ENCODE measurements around the gene ATP7A. TPM values are rescaled to one million over a fixed set of nuclear protein-coding genes. Genes with fewer than 3 reads are reported as not detected.
A peak's percentile ranks its signal among the peaks of the same experiment; 100 is the strongest.
"Not testable (repeated sequence)": the region's sequence is repeated elsewhere in the genome, so short reads cannot be mapped to it uniquely, and the experiment has no call there.

The ATP7A gene
- polyA plus RNA-seq, 3 donors from 2014 or later = 4.7 to 11.6 (median 6.5) TPM

DNA sequence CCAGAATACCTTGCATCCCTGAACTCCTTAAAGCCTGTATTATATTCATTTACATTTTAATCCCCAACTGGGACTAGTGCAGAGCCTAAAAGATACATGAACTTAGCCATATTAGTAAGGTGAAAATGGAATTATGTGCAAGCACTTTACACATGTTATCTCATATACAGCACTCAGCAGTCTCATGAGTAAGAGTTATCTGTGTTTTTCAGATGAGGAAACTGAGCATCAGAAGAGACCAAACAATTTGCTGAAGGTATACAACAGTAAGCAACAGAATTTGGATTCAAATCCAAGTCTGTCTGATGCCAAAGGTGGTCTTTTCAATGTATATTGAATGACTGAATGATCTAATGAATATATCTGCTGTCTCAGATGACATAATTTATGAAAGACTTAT lies 12.3 kb downstream of the ATP7A start:
- Mint-ChIP-seq H3K4me1 (peaks cover 28 to 35% of the 10 kb centered on the region in 2 donors), H3K4me3 (no peak overlapping the region), H3K27me3 (ENCODE audit: low read depth in 3 of 3) (peaks cover 0 to 9% (median 1%) of the 10 kb centered on the region in 3 donors), H3K36me3 (no peaks in the 10 kb centered on the region), H3K9me3 (no peaks in the 10 kb centered on the region), H3K27ac (peak overlapping the region in 2 of 6 donors; percentile 12 to 50)
- DNase-seq = no peak

DNA sequence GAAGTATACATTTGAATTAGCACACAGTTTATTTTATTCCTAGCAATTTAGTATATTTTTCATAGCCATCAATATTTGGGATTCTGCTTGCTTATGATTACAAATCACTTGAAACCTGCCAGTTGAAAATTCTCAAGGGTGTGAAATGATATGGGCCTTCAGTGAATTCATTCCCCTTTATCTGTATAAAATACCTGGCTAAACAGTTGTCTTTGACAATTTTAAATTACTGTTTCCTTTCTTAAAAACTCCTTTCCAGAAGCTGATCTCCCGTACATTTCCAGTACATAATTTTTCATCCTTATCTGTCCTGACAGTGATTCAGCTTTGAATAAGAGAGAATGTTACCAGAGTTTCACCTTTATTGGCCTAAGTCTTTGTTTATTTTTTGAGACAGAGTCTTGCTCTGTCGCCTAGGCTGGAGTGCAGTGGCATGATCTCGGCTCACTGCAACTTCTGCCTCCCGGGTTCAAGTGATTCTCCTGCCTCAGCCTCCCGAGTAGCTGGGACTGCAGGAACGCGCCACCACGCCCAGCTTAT lies 13.9 kb downstream of the ATP7A start:
- Mint-ChIP-seq H3K27ac (peak overlapping the region in 1 of 6 donors; percentile 46), H3K4me1 (peaks cover 16 to 28% of the 10 kb centered on the region in 2 donors)

DNA sequence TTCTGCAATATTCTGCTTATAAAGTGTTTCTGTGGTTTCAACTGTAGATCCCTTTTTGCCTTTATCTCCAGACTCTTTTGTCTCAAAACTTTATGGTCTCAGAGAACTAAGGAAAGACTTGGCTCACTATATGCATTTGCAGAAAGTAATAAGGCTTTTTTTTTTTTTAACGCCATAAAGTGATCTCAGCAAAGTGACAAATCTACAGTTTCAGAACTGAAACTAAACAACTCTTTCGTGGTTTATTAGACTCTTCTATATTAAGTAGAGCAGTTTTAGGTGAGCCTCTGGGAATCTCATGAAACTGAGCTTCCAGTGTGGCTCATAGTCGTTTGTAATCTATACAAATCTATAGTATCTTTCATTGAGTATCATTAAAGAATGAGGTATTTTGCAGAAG lies 15.3 kb downstream of the ATP7A start:
- H3K4me1 Mint-ChIP-seq = peaks cover 12 to 22% of the 10 kb centered on the region in 2 donors
- peaks cover 0 to 4% (median 1%) of the 10 kb centered on the region in 3 donors for H3K27me3 Mint-ChIP-seq (ENCODE audit: low read depth in 3 of 3)
- H3K4me3 Mint-ChIP-seq = peak overlapping the region in 2 of 5 donors; percentile 44 to 53
- no peaks in the 10 kb centered on the region for H3K36me3 Mint-ChIP-seq
- H3K9me3 Mint-ChIP-seq = no peaks in the 10 kb centered on the region
- DNase-seq = no peak
- H3K27ac Mint-ChIP-seq = peak overlapping the region in 4 of 6 donors; percentile 35 to 63 (median 43)

More for the DNA sequence above, 13.9 kb downstream of the ATP7A start:
- H3K9me3 Mint-ChIP-seq = no peaks in the 10 kb centered on the region
- H3K4me3 Mint-ChIP-seq = no peak overlapping the region
- no peak for DNase-seq
- no peaks in the 10 kb centered on the region for H3K36me3 Mint-ChIP-seq
- H3K27me3 Mint-ChIP-seq (ENCODE audit: low read depth in 3 of 3) = peaks cover 0 to 8% (median 1%) of the 10 kb centered on the region in 3 donors

DNA sequence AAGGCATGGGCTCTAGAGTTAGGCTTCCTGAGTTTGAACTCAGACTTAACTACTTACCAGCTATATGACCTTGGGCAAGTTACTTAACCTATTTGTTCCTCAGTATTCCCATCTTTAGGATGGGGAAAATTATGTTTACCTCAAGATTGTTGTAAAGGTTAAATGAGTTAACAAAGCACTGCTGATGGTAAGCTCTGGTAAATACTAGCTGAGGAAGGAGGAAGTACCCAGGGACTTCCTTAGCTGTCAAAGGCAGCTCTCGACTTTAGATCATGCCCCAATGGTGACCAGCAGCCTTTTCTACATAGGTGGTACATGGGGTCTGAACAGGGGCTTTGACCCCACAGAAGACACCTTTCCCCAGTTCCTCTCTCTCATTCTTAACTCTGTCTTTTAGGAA lies 20.1 kb downstream of the ATP7A start:
- Mint-ChIP-seq H3K4me3 (no peak overlapping the region), H3K27me3 (ENCODE audit: low read depth in 3 of 3) (peaks cover 0 to 1% (median 0%) of the 10 kb centered on the region in 3 donors), H3K9me3 (no peaks in the 10 kb centered on the region), H3K4me1 (peaks cover 12 to 24% of the 10 kb centered on the region in 2 donors), H3K36me3 (no peaks in the 10 kb centered on the region), H3K27ac (no peak overlapping the region)
- no peak for DNase-seq

DNA sequence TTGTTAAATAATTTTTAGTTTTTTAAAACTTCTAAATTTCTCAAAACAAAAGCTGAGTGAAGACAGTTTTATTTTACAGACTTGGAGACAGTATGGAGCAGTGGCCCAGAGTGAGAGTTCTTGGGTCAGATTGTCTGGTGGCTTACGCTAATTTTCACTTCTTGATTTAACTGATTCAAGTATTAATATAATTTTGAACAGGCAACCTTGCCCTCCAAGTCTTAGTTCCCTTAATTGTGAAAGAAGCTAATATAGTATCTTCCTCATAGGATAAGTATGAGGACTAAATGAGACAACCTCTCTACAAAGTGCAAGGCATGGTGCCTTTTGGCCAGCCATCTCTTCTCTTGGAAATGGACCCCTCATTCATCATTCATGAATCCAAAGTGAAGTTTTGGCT lies 25.4 kb downstream of the ATP7A start:
- H3K9me3 Mint-ChIP-seq = no peaks in the 10 kb centered on the region
- no peak overlapping the region for H3K4me3 Mint-ChIP-seq
- no peaks in the 10 kb centered on the region for H3K36me3 Mint-ChIP-seq

DNA sequence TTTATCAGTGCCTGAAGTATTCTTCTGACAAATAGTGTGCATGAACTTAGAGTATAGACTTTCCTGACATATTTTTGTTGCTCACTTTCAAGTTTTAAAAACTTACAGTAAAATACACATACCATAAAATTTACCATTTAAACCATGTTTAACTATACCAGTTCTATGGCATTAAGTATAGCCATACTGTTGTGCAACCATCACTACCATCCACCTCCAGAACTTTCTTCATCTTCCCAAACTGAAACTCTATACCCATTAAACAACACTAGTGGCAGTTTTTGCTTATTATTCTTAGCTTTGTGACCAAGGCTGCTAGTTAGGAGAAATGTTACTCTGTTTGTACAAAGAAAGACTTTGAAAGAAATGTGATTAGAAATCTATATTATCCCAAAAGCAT lies 25.8 kb downstream of the ATP7A start:
- Mint-ChIP-seq H3K4me1 (peaks cover 2 to 5% of the 10 kb centered on the region in 2 donors), H3K4me3 (no peak overlapping the region), H3K27me3 (ENCODE audit: low read depth in 3 of 3) (peaks cover 0 to 1% (median 0%) of the 10 kb centered on the region in 3 donors), H3K27ac (no peak overlapping the region), H3K36me3 (no peaks in the 10 kb centered on the region), H3K9me3 (no peaks in the 10 kb centered on the region)
- DNase-seq = no peak

More for the DNA sequence above, 25.4 kb downstream of the ATP7A start:
- no peak overlapping the region for H3K27ac Mint-ChIP-seq
- peaks cover 2 to 5% of the 10 kb centered on the region in 2 donors for H3K4me1 Mint-ChIP-seq
- no peak for DNase-seq
- H3K27me3 Mint-ChIP-seq (ENCODE audit: low read depth in 3 of 3) = peaks cover 0 to 1% (median 0%) of the 10 kb centered on the region in 3 donors

DNA sequence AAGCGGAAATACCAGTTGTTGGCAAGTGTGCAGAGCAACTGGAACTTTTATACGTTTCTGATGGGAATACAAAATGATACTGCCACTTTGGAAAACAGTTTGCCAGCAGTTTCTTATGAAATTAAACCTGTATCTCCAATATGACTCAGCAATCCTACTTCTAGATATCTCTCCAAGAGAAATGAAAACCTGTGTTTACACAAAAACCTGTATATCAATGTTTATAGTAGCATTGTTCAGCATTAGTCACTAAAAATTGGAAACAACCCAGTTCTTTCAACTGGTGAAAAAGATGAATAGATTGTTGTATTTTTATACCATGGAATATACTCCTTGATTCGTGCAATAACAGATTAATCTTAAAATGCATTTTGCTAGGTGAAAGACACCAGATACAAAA lies 26.8 kb downstream of the ATP7A start:
- Mint-ChIP-seq H3K27me3 (ENCODE audit: low read depth in 3 of 3) (peaks cover 0 to 1% (median 0%) of the 10 kb centered on the region in 3 donors), H3K36me3 (no peaks in the 10 kb centered on the region), H3K27ac (no peak overlapping the region), H3K4me3 (no peak overlapping the region), H3K9me3 (no peaks in the 10 kb centered on the region), H3K4me1 (peaks cover 4 to 5% of the 10 kb centered on the region in 2 donors)
- DNase-seq = no peak

DNA sequence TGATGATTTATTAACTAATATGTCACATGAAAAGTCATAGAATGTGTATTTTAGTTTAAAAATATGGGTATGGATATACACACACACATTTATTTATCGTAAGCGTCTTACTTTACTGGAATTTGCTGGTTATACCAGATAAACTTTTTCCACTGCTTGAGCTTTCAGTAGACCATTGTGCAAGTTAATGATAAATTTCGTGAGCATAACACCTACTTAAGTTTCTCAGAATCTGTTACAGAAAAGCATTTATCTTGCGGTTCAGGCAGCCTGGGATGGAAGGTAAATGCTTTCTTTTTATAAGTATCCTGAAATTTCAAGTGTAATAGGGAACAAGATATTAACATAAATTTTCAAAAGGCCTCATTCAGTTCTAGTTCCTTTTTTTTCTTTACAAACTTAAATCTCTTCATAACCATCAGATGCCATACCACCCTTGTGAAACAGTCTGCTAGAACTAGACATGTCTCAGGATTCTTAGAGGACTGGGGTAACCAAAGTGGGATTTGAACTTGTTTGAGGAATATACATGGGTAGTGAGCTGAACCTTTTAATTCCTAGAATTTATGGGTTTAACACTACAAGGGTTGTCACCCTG lies 27.7 kb downstream of the ATP7A start:
- no peak for DNase-seq
- Mint-ChIP-seq H3K27ac (no peak overlapping the region), H3K27me3 (ENCODE audit: low read depth in 3 of 3) (peaks cover 0 to 1% (median 1%) of the 10 kb centered on the region in 3 donors), H3K9me3 (no peaks in the 10 kb centered on the region), H3K4me3 (no peak overlapping the region), H3K4me1 (peaks cover under 1 to 2% of the 10 kb centered on the region in 2 donors), H3K36me3 (no peaks in the 10 kb centered on the region)

DNA sequence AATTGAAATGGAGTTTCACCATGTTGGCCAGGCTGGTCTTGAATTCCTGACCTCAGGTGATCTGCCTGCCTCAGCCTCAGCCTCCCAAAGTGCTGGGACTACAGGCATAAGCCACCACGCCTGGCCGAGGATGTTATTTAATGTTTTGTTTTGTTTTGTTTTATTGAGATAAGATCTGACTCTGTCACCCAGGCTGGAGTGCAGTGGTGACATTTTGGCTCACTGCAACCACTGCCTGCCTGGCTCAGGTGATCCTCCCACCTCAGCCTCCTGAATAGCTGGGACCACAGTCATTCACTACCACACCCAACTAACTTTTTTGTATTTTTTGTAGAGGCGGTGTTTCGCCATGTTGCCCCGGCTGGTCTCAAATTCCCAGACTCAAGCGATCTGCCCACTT lies 34.5 kb downstream of the ATP7A start:
- H3K9me3 Mint-ChIP-seq; DNase-seq; H3K36me3 Mint-ChIP-seq; H3K4me3 Mint-ChIP-seq; H3K27ac Mint-ChIP-seq; H3K4me1 Mint-ChIP-seq; H3K27me3 Mint-ChIP-seq (ENCODE audit: low read depth in 3 of 3): not testable (repeated sequence)

DNA sequence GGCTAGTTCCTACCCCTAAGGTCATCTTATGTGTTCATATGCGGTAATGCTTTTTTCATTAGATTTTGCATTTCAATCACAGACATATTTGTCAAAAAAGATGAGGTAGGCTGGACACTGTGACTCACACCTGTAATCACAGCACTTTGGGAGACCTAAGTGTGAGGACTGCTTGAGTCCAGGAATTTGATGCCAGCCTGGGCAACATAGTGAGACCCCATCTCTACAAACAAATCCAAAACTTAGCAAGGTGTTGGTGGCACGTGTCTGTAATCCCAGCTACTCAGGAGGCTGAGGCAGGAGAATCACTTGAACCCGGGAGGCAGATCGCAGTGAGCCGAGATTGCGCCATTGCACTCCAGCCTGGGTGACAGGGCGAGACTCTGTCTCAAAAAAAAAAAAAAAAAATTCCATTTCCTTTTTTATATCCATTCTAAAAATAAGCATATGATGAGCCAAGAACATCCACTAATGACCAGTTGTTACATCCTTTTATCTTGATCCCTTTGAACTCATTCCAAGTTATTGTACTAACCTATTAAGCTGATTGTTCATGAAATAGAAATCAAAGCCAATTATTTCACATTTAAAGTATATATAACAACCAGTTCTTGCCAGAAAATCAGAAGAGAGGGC lies 35.5 kb downstream of the ATP7A start:
- H3K27ac Mint-ChIP-seq = no peak overlapping the region
- peaks cover 0 to 3% (median 1%) of the 10 kb centered on the region in 3 donors for H3K27me3 Mint-ChIP-seq (ENCODE audit: low read depth in 3 of 3)
- peaks cover 0 to 3% (median 0%) of the 10 kb centered on the region in 3 donors for H3K36me3 Mint-ChIP-seq
- peaks cover 3 to 6% of the 10 kb centered on the region in 2 donors for H3K4me1 Mint-ChIP-seq
- no peak for DNase-seq
- H3K9me3 Mint-ChIP-seq = no peaks in the 10 kb centered on the region
- no peak overlapping the region for H3K4me3 Mint-ChIP-seq

DNA sequence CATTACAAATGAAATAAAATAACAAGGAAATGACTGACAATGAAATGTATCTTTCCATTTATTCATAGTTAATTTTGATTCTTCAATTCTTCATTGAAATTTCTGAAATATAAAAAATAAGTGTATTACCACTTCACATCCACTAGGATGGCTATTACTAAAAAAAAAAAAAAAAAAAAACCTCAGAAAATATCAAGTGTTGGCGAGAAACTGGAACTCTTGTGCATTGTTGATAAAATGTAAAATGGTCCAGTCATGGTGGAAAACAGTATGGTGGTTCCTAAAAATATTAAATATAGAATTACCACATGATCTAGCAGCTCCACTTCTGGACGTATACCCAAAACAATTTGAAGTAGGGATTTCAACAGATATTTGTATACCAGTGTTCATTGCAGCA lies 36.1 kb downstream of the ATP7A start:
- H3K27ac Mint-ChIP-seq = no peak overlapping the region
- DNase-seq = no peak
- H3K36me3 Mint-ChIP-seq = peaks cover 0 to 3% (median 0%) of the 10 kb centered on the region in 3 donors
- H3K4me3 Mint-ChIP-seq = no peak overlapping the region
- H3K27me3 Mint-ChIP-seq (ENCODE audit: low read depth in 3 of 3) = peaks cover 0 to 4% (median 3%) of the 10 kb centered on the region in 3 donors
- H3K9me3 Mint-ChIP-seq = no peaks in the 10 kb centered on the region
- H3K4me1 Mint-ChIP-seq = peaks cover 3 to 6% of the 10 kb centered on the region in 2 donors

DNA sequence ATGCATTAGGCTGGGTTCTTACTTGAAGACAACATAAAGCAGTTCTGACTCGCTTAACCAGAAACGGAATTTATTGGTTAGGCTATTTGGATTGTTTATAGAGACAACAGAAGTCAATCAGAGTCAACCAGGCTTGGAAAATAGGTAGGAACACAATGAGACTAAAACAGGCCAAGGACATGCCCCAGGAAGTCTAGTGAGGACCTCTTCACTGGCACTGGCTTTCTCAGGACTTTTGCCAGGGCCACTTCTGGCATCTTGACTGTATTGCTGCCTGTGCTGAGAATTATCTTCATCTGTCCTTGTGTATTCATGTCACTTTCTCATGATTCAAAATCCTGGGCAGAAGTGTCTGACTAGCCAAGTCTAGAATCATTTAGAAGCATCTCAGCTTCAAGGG lies 39.3 kb downstream of the ATP7A start:
- Mint-ChIP-seq H3K27me3 (ENCODE audit: low read depth in 3 of 3) (peaks cover 0 to 4% (median 0%) of the 10 kb centered on the region in 3 donors), H3K9me3 (no peaks in the 10 kb centered on the region), H3K4me1 (peaks cover 0 to 14% of the 10 kb centered on the region in 2 donors), H3K36me3 (peaks cover 0 to 3% (median 0%) of the 10 kb centered on the region in 3 donors), H3K4me3 (no peak overlapping the region), H3K27ac (no peak overlapping the region)
- DNase-seq = no peak

DNA sequence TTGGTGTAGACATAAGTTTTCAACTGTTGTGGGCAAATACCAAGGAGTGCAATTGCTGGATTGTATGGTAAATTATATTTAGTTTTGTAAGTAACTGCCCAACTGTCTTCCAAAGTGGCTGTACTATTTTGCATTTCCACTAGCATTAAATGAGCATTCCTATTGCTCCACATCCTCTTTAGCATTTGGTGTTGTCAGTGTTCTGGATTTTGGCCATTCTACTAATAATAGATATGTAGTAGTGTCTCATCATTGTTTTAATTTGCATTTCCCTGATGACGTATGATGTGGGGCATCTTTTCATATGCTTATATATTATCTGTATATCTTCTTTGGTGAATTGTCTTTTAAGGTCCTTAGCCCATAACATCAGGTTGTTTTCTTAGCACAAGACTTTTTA lies 41.7 kb downstream of the ATP7A start:
- peaks cover 0 to 6% (median 0%) of the 10 kb centered on the region in 3 donors for H3K27me3 Mint-ChIP-seq (ENCODE audit: low read depth in 3 of 3)
- H3K36me3 Mint-ChIP-seq = peaks cover 0 to under 1% (median 0%) of the 10 kb centered on the region in 3 donors
- DNase-seq = no peak
- H3K9me3 Mint-ChIP-seq = no peaks in the 10 kb centered on the region
- H3K27ac Mint-ChIP-seq = no peak overlapping the region
- no peak overlapping the region for H3K4me3 Mint-ChIP-seq
- peaks cover 4 to 10% of the 10 kb centered on the region in 2 donors for H3K4me1 Mint-ChIP-seq

DNA sequence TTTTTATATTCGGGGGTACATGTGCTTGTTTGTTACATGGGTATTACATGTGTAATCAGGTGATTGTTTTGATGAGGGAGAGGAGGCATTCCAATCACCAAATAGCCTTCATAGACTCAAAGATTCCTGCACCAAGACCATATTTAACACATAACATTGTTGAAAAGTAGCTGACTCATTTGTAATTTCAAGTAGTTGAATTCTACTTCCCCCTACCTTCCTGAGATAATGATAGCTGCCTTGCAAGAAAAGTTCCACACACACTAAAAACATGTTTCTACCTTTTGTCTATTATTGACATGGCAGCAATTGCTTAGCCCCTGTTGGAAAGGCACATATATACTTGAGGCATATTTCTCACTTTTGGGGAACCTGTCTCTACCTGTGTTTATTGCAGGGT lies 42.8 kb downstream of the ATP7A start:
- Mint-ChIP-seq H3K4me1 (peaks cover 13 to 20% of the 10 kb centered on the region in 2 donors), H3K27ac (peak overlapping the region in 2 of 6 donors; percentile 36 to 39), H3K36me3 (no peaks in the 10 kb centered on the region), H3K9me3 (no peaks in the 10 kb centered on the region), H3K27me3 (ENCODE audit: low read depth in 3 of 3) (peaks cover 0 to 4% (median 0%) of the 10 kb centered on the region in 3 donors), H3K4me3 (no peak overlapping the region)
- no peak for DNase-seq
